H54 (cell line): ENCODE measurements around the gene NFAM1.

Experiments
- DNase-seq: peaks from one replicate; pipeline ENCODE4 v3.0.0; 2011; ENCODE audit warnings: low spot score, mixed read lengths; ENCODE audit not compliant: insufficient read length
- FAIRE-seq: peaks from 3 replicates; lab custom pipeline; 2011; peaks lifted over from hg19 to GRCh38; lab: Jason Lieb, UNC
- POLR2A ChIP-seq: IDR thresholded peaks from 2 replicates; pipeline ENCODE4 v1.6.1; 2011; ENCODE audit warnings: low read depth, mild to moderate bottlenecking, low read length

The NFAM1 gene

DNA sequence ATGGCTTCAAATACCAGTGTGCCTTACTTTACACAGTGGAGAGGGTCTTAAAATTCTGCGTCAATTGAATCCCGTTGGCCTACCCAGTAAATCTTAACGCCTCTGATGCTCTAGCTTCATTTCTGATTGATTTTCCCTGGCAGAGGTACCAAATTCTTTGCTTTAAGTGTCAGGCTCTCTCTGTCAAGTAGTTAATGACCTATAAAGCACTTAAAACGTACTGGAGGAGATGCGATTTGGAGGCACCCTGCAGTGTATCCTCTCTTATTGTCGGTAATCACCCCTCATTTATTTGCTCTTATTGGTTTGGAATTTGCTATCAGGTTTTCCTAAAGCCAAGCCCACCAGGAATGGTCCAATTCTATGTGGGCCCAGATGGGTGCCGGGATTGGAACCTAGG lies 59.2 kb downstream of the NFAM1 start:
- DNase-seq (no peak), FAIRE-seq (no peak)
- TF ChIP-seq POLR2A = no peak

DNA sequence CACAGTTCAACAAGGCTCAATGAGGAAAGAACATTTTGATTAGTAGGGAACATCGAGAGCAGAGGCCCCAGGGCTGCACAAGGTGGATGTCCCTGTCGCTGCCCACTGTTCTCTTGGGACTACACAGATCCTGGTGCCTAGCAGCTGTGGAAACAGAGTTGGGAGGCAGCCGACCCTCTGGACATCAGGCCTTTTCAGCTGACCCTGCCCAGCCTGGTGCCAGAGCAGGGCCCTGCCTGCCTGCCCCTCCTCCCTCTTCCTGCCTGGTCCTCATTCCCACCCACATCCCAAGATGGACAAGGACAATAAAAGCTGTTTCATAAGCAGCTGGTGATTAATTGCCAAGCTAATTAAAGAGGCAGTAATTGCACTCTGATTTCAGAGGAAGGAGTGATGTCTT lies 60.7 kb downstream of the NFAM1 start:
- FAIRE-seq (no peak), DNase-seq (no peak)
- TF ChIP-seq POLR2A = no peak

DNA sequence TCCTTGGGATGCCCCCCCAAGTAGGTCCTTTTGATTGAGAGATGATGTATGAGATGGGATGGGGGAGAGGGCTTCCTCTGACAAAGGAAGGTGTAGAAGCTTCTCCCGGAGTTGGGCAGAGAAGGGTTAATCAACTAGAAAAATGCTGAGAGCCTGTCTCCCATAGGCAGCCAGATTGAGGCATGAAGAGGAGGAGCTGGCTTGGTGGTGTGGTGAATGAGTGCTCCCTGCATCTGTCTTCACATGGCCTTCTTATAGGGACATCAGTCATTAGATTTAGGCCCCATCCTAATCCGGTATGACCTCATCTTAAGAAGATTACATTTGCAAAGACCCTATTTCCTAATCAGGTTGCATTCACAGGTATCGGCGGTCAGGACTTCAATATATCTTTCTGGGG lies 61.1 kb downstream of the NFAM1 start:
- no peak for FAIRE-seq
- TF ChIP-seq POLR2A = no peak

DNA sequence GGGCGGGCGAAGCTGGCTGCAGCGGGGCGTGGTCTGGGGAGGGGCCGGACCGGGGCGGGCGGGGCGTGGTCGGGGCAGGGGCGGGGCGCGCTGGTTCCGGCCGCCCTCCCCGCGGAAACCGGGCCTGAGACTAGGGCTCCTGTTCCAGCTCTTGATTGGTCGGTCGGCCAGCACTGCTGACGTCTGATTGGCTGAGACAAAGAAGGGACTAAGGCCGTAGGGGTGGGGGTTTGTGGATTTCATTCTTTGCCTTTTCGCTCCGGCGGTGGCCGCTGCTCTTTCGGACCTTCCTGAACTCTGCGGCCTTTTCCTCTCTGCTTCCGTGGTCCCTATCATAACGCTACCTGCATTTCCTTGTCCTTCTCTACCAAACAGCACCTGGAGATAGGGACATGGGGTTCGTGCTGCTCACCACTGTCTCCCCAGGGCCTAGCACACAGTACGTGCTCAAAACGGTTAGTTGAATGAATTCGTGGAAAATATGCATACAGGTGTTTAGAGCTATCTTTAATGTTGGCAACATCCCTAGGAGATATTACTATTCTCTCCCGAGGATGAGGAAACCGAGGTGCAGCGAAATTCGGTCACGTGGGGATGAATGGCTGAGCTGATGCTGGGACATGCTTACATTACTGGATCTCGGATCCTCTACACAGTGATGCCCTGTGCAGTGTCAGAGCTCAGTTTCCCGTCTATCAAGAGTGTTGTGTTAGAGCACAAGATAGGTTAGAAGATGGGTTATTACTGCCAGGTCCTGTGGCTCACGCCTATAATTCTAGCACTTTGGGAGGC lies 62.8 kb downstream of the NFAM1 start:
- FAIRE-seq (peak; percentile 70), DNase-seq (peak; percentile 95)
- peak; percentile 27; the same call in 1 of the 2 replicates for TF ChIP-seq POLR2A

More for the DNA sequence above, 61.1 kb downstream of the NFAM1 start:
- DNase-seq = no peak

DNA sequence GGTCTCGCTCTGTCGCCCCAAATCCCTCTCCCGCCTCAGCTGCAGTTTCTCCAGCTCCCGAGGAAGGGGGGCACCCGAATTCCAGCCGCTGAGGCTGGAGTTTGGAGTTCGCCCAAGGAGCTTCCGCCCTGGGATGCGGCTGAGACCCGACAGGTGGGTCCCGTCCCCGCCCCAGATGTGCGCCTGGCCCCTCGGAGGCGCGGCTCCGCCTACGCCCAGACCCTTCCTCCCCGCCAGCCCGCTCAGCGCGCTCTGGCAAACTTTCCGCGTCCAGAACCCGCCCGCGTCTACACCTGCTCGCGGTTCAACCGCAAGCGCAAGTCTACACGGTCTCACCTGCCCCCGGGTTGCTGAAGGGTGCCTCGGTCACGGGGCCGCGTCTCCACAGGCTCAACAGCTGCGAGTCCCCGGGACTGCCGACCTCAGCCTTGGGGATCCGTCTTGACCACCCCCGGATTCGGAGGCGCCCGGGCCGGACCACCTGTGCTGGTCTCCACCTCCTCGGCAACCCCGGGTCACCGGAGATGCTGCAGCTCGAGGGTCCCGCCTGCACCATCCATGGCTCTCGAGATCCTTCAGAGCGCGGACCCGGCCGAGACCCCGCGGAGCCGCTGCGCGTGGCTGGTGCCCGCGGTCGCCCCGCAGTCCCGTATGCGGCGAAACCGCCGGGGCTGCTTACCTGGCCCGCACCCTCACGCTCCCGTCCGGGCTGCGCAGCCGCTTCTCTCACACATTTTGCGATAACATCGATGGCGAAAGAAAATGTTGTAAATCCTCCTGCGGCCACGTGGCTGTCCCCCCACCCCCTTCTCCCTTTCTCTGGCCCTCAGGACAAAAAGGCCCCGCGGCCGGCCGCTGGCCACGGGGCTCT lies 63.6 kb downstream of the NFAM1 start:
- DNase-seq (no peak), FAIRE-seq (no peak)
- TF ChIP-seq POLR2A = no peak

DNA sequence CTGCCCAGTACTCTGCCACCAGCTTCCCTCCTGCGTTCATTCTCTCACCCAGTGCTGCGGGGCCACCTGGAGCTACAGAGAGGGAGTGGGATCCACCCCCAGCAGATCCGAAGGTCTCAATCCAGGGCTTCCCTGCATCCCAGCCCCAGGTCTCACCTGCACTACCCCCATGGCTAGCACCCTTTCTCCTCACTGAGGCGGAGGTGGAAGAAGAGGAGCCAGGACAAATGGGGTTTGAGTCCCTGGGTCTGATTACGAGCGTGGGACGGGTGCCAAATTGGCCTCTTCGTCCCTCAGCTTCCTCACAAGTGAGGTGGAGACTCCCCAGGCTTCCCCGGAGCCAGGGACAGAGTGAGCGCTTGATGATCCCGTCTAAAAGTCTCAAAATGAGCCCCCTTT lies 64.2 kb downstream of the NFAM1 start:
- DNase-seq (no peak), FAIRE-seq (no peak)
- no peak for TF ChIP-seq POLR2A

DNA sequence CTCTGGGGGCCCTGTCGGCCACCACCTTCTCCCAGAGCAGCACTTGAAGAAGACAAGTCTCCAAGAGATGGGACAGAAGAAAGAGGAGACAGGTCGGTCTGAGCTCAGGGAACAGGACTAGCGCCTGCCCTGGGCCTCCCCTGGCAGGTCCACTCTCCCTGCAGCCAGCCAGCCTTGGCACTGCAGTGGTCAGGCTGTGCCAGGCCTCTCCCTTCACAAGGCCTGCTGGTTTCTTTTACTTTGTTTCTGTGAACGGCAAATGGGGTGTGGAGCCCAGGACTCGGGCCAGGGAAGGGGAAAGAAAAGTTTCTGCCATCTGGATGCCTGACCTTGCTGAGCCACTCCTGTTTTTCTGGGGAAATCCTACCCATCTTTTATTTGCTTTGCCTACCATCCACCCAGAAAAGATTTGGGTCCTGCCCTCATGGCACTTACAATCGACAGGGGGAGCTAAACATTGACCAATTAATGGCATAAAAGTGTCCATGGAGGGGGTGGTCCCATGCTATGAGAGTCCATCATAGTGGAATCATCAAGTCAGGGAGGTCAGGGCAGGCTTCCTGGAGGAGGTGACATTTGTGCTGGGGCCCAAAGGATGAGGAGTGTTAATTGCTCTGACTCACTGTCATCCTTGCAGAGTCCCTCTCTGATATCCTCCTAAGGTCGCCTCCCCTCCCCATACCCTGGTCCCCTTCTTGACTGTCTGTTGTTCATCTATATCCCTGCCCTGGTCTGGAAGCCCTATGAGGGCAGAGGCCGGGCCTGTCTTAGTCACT lies 65.2 kb downstream of the NFAM1 start:
- DNase-seq (no peak), FAIRE-seq (no peak)
- no peak for TF ChIP-seq POLR2A

DNA sequence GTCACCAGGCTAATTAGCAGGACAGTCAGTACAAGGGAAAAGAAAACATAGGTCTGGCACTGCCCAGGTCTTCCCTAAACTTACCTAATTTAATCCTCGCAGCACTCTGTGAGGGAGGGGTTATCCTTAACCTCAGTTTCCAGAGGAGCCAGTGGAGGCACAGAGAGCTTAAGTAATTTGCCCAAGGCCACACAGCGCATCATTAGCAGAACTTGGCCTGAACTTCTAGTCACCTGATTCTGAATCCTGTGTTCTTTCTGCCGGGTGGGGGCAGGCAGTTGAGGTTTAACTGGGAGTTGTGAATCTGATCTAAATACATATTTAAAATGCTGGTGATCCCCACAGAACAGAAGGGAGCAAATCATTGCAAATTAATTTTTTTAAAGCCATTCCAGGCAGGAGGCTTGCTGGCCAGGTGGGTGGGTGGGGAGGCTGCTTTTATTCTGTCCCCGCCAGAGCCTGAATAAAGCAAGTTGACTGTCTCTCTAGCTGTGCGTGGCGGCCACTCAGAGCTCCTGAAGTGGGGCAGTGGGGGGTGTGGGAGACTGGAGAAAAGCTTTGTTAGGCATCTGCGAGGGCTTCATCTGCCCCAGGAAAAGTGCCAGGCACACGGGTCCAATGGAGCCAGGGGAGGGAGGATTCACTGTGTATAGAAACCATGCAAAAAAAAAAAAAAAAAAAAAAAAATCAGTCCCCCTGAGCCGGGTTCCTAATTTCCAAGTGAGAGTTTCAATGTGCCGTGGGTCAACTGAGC lies 66.1 kb downstream of the NFAM1 start:
- no peak for DNase-seq
- no peak for FAIRE-seq
- TF ChIP-seq POLR2A = no peak

DNA sequence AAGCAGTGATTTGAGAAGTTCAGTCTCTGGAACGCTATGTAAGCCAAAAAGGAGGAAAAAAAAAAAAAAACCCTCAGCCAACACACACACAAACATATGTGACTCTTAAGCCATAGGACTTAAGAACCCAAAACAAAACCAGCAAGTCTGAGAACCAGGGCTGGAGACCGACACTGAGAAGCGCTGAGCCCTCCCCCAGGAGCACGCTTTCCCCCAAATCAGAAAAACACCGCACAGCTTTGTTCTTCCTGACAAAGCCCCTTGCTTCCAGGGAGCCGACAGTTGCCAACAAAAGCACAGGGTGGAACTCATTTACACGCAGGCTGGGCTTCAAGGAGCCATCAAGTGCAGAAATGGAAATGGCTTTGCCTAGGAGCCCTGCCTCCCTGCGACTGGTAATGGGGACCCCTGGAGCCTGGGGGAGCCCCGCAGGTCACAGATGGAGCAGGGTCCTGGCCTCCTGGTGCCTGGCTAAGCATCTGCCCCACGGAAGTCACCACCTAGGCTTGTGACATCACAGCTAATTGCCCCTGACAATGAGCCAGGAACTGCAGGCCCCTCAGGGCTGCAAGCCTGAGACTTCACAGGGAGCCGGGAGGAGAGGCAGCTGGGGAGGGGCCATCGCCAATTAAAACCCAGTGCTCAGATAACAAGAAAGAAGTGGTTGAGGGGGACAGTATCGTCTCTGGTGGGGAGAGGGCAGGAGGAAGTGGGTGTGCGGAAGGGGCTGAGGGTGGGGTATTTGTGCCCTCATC lies 66.9 kb downstream of the NFAM1 start:
- FAIRE-seq = no peak
- no peak for DNase-seq
- TF ChIP-seq POLR2A = no peak

DNA sequence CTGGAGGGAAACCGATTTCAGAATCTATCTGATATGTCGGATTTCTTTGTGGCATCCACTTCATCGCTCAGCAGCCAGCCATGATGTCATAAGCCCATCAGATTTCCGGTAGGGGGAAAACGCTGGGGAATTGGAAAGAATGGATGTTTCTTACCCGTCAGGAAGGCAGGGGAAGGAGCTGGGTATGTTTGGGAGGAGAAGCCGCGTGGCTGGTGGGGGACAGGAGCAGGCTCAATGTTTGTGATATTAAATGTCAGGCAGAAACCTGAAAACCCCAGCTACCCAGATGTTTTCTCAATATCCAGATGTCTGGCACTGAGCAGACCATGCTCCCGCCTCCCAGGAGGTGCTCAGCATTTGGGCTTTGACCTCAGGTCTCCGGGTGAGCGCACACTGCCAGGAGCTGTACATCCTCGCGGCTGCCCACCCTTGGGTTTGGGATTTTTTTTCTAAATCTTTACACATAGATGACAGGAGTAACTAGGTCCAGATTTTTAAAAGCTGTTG lies 67.5 kb downstream of the NFAM1 start:
- TF ChIP-seq POLR2A = no peak
- DNase-seq = no peak
- FAIRE-seq = no peak

DNA sequence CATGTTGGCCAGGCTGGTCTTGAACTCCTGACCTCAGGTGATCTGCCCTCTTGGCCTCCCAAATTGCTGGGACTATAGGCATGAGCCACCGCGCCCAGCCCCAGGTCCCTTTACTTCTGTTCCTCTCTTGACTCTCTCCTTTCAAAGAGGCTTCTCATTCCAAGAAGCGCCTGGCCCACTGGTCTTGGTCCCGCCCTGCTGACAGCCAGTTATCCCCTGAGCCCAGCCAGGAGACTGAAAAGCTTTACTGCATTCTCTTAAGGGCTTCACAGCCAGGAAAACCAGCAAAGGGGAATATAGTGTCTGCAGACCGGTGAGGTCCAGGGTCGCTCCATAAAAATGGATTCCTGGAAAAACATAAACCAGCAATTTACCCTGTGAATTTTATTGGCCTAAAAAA lies 68.3 kb downstream of the NFAM1 start:
- DNase-seq (no peak), FAIRE-seq (no peak)
- no peak for TF ChIP-seq POLR2A

DNA sequence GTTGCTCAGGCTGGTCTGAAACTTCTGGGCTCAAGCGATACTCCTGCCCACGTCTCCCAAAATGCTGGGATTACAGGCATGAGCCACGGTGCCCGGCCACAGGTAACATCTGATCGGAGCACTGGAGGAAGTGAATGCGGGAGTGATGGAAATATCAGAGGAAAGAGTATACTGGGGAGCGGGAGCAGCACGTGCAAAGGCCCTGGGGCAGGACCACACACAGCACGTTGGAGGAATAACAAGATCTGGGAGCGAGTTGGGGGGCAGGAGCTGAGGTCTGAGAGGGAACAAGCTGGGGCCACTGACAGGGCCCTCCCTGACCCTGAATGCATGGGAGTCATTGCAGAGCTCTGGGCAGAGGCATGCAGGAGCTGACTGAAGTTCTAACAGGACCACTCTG lies 70.7 kb downstream of the NFAM1 start:
- FAIRE-seq = no peak
- TF ChIP-seq POLR2A = no peak
- no peak for DNase-seq
